M059J (cell line): ENCODE data around the gene NFE2L2. TPM values are rescaled to one million over a fixed set of nuclear protein-coding genes. Genes with fewer than 3 reads are reported as not detected.
"Not testable (repeated sequence)": the region's sequence is repeated elsewhere in the genome, so short reads cannot be mapped to it uniquely, and the experiment has no call there.

ENCODE experiments used
- DNase-seq: peaks from one replicate; pipeline ENCODE4 v3.0.0-alpha.2; 2012; ENCODE audit warnings: low read depth
- total RNA-seq: library from RNA; depleted of rRNA; stranded (reverse); fragments of >200 nt; shearing (Covaris generic); gene quantifications from 2 replicates; pipeline ENCODE4 v1.2.3, GENCODE V29; 2014; rRNA removed

NFE2L2 gene
- total RNA-seq, 1 experiment from 2014 or later: 66.0 TPM

- DNase-seq: no peak
These were observed 69.3 kb downstream of the NFE2L2 start for GRCh38 chr2:177195194-177195593.

GRCh38 chr2:177193240-177193639 lies 71.3 kb downstream of the NFE2L2 start:
- DNase-seq: no peak

- no peak for DNase-seq
These were observed 71.7 kb downstream of the NFE2L2 start for GRCh38 chr2:177192788-177193187.

GRCh38 chr2:177190941-177191340 lies 73.6 kb downstream of the NFE2L2 start:
- no peak for DNase-seq

- DNase-seq: no peak
These were observed 75.8 kb downstream of the NFE2L2 start for GRCh38 chr2:177188482-177189469.

- no peak for DNase-seq
These were observed 76.8 kb downstream of the NFE2L2 start for GRCh38 chr2:177187631-177188312.

GRCh38 chr2:177186038-177186437 lies 78.5 kb downstream of the NFE2L2 start:
- DNase-seq: not testable (repeated sequence)

GRCh38 chr2:177184606-177185005 lies 79.9 kb downstream of the NFE2L2 start:
- no peak for DNase-seq

- DNase-seq: no peak
These were observed 80.7 kb downstream of the NFE2L2 start for GRCh38 chr2:177183860-177184259.

Other genes with a start within 250 kb of the NFE2L2 start
- 28.6 and 61.6 TPM in 2 replicates for gene HNRNPA3, start 51.9 kb downstream of the NFE2L2 start, total RNA-seq
- gene AGPS, start 128.0 kb upstream of the NFE2L2 start, total RNA-seq: 32.2 and 46.7 TPM in 2 replicates